ENCODE results near the gene HS1BP3.

HS1BP3 gene

GRCh38 chr2:20667531-20668401 is 16.9 kb upstream of the HS1BP3 start:
- no peak overlapping the region for H3K9ac ChIP-seq (ENCODE audit: low read depth, low read length)
- no peaks in the 10 kb centered on the region for H3K27me3 ChIP-seq (ENCODE audit: insufficient read depth, low read length, poor library complexity)
- H3K4me2 ChIP-seq (ENCODE audit: insufficient read depth, low read length) = no peak overlapping the region

GRCh38 chr2:20667151-20667530 is 16.2 kb upstream of the HS1BP3 start:
- ATAC-seq (ENCODE audit: insufficient read depth, low read depth) (no peak), DNase-seq (no peak)
- Histone ChIP-seq H3K4me3 (ENCODE audit: low read depth in 1 of 2, low read length in 2 of 2) (no peak overlapping the region), H3K9ac (ENCODE audit: low read depth, low read length) (no peak overlapping the region), H3K4me1 (ENCODE audit: insufficient read depth, low read length) (no peaks in the 10 kb centered on the region), H3K4me2 (ENCODE audit: insufficient read depth, low read length) (no peak overlapping the region), H3K27ac (ENCODE audit: low read length) (no peak overlapping the region), H2AFZ (ENCODE audit: low read depth, low read length) (no peak overlapping the region), H3K36me3 (ENCODE audit: insufficient read depth, low read length) (no peaks in the 10 kb centered on the region), H3K27me3 (ENCODE audit: insufficient read depth, low read length, poor library complexity) (no peaks in the 10 kb centered on the region), H3K79me2 (ENCODE audit: insufficient read depth, low read length) (no peaks in the 10 kb centered on the region), H4K20me1 (ENCODE audit: insufficient read depth, low read length) (no peaks in the 10 kb centered on the region), H3K9me3 (ENCODE audit: insufficient read depth, low read length, severe bottlenecking) (no peaks in the 10 kb centered on the region)
- no peak for TF ChIP-seq EZH2 (IDR thresholded peaks at IDR 0.05; ENCODE audit: borderline replicate concordance, low read depth, low read length, severe bottlenecking)
- no peak for TF ChIP-seq CTCF (IDR thresholded peaks at IDR 0.05; ENCODE audit: borderline replicate concordance, extremely low read depth, low read length, poor library complexity, severe bottlenecking)

More at GRCh38 chr2:20667531-20668401, 16.9 kb upstream of the HS1BP3 start:
- TF ChIP-seq CTCF (IDR thresholded peaks at IDR 0.05; ENCODE audit: borderline replicate concordance, extremely low read depth, low read length, poor library complexity, severe bottlenecking) (no peak), EZH2 (IDR thresholded peaks at IDR 0.05; ENCODE audit: borderline replicate concordance, low read depth, low read length, severe bottlenecking) (no peak)
- Histone ChIP-seq H3K79me2 (ENCODE audit: insufficient read depth, low read length) (no peaks in the 10 kb centered on the region), H3K36me3 (ENCODE audit: insufficient read depth, low read length) (no peaks in the 10 kb centered on the region), H3K4me1 (ENCODE audit: insufficient read depth, low read length) (no peaks in the 10 kb centered on the region), H3K27ac (ENCODE audit: low read length) (no peak overlapping the region), H2AFZ (ENCODE audit: low read depth, low read length) (no peak overlapping the region), H3K4me3 (ENCODE audit: low read depth in 1 of 2, low read length in 2 of 2) (no peak overlapping the region), H4K20me1 (ENCODE audit: insufficient read depth, low read length) (no peaks in the 10 kb centered on the region), H3K9me3 (ENCODE audit: insufficient read depth, low read length, severe bottlenecking) (no peaks in the 10 kb centered on the region)
- DNase-seq (no peak), ATAC-seq (ENCODE audit: insufficient read depth, low read depth) (no peak)

- Histone ChIP-seq H3K27ac (ENCODE audit: low read length) (no peak within 1 kb of the TSS), H3K79me2 (ENCODE audit: insufficient read depth, low read length) (no peaks in the 10 kb centered on the region), H3K9me3 (ENCODE audit: insufficient read depth, low read length, severe bottlenecking) (no peaks in the 10 kb centered on the region), H4K20me1 (ENCODE audit: insufficient read depth, low read length) (no peaks in the 10 kb centered on the region), H2AFZ (ENCODE audit: low read depth, low read length) (no peak within 1 kb of the TSS), H3K4me3 (ENCODE audit: low read depth in 1 of 2, low read length in 2 of 2) (no peak within 1 kb of the TSS), H3K4me2 (ENCODE audit: insufficient read depth, low read length) (no peak within 1 kb of the TSS), H3K27me3 (ENCODE audit: insufficient read depth, low read length, poor library complexity) (no peaks in the 10 kb centered on the region), H3K9ac (ENCODE audit: low read depth, low read length) (no peak within 1 kb of the TSS), H3K36me3 (ENCODE audit: insufficient read depth, low read length) (no peaks in the 10 kb centered on the region), H3K4me1 (ENCODE audit: insufficient read depth, low read length) (no peaks in the 10 kb centered on the region)
- DNase-seq (no peak), ATAC-seq (ENCODE audit: insufficient read depth, low read depth) (no peak)
- TF ChIP-seq CTCF (IDR thresholded peaks at IDR 0.05; ENCODE audit: borderline replicate concordance, extremely low read depth, low read length, poor library complexity, severe bottlenecking) (no peak), EZH2 (IDR thresholded peaks at IDR 0.05; ENCODE audit: borderline replicate concordance, low read depth, low read length, severe bottlenecking) (no peak)
These were observed 15.6 kb upstream of the HS1BP3 start, which contains the start of gene GDF7 for GRCh38 chr2:20666304-20667150. TSS of gene GDF7 (plus strand) at chr2:20667144. CDS start at chr2:20667240, 96 bp downstream.

Data from DND-41 (cell line).